ENCODE results near the gene RPL6.
A peak's percentile ranks its signal among the peaks of the same experiment; 100 is the strongest.
"Not testable (repeated sequence)": the region's sequence is repeated elsewhere in the genome, so short reads cannot be mapped to it uniquely, and the experiment has no call there.

The RPL6 gene

GRCh38 chr12:112409064-112409905 is at the start of gene RPL6:
TSS of gene RPL6 (minus strand) at chr12:112409605. CDS start at chr12:112408656, 949 bp downstream.
- H3K4me3 ChIP-seq (ENCODE audit: low read depth, low read length), result peak within 1 kb of the TSS; percentile 99

GRCh38 chr12:112458751-112459150 is 49.3 kb upstream of the RPL6 start:
- H3K4me3 ChIP-seq (ENCODE audit: low read depth, low read length), result no peak overlapping the region

GRCh38 chr12:112458330-112458729 is 48.9 kb upstream of the RPL6 start:
- no peak overlapping the region for H3K4me3 ChIP-seq (ENCODE audit: low read depth, low read length)

GRCh38 chr12:112457142-112457541 is 47.7 kb upstream of the RPL6 start:
- not testable (repeated sequence) for H3K4me3 ChIP-seq (ENCODE audit: low read depth, low read length)

- H3K4me3 ChIP-seq (ENCODE audit: low read depth, low read length), result no peak overlapping the region
Observed at GRCh38 chr12:112456029-112456428, 46.6 kb upstream of the RPL6 start.

GRCh38 chr12:112450725-112451124 is 41.3 kb upstream of the RPL6 start:
- no peak overlapping the region for H3K4me3 ChIP-seq (ENCODE audit: low read depth, low read length)

- H3K4me3 ChIP-seq (ENCODE audit: low read depth, low read length), result not testable (repeated sequence)
Observed at GRCh38 chr12:112448165-112448564, 38.8 kb upstream of the RPL6 start.

GRCh38 chr12:112447106-112447505 is 37.7 kb upstream of the RPL6 start:
- H3K4me3 ChIP-seq (ENCODE audit: low read depth, low read length), result no peak overlapping the region

GRCh38 chr12:112446008-112446725 is 36.8 kb upstream of the RPL6 start:
- H3K4me3 ChIP-seq (ENCODE audit: low read depth, low read length), result no peak overlapping the region

- no peak overlapping the region for H3K4me3 ChIP-seq (ENCODE audit: low read depth, low read length)
Observed at GRCh38 chr12:112443916-112444315, 34.5 kb upstream of the RPL6 start.

GRCh38 chr12:112440653-112441052 is 31.2 kb upstream of the RPL6 start:
- not testable (repeated sequence) for H3K4me3 ChIP-seq (ENCODE audit: low read depth, low read length)

- H3K4me3 ChIP-seq (ENCODE audit: low read depth, low read length), result no peak overlapping the region
Observed at GRCh38 chr12:112439769-112440168, 30.4 kb upstream of the RPL6 start.

- not testable (repeated sequence) for H3K4me3 ChIP-seq (ENCODE audit: low read depth, low read length)
Observed at GRCh38 chr12:112438645-112439044, 29.2 kb upstream of the RPL6 start.

GRCh38 chr12:112433551-112433950 is 24.1 kb upstream of the RPL6 start:
- H3K4me3 ChIP-seq (ENCODE audit: low read depth, low read length), result no peak overlapping the region

- no peak overlapping the region for H3K4me3 ChIP-seq (ENCODE audit: low read depth, low read length)
Observed at GRCh38 chr12:112431965-112432364, 22.6 kb upstream of the RPL6 start.

- no peak overlapping the region for H3K4me3 ChIP-seq (ENCODE audit: low read depth, low read length)
Observed at GRCh38 chr12:112430929-112431328, 21.5 kb upstream of the RPL6 start.

- no peak overlapping the region for H3K4me3 ChIP-seq (ENCODE audit: low read depth, low read length)
Observed at GRCh38 chr12:112427760-112428159, 18.4 kb upstream of the RPL6 start.

GRCh38 chr12:112425582-112426382 is 16.4 kb upstream of the RPL6 start:
- no peak overlapping the region for H3K4me3 ChIP-seq (ENCODE audit: low read depth, low read length)

GRCh38 chr12:112424126-112424525 is 14.7 kb upstream of the RPL6 start:
- H3K4me3 ChIP-seq (ENCODE audit: low read depth, low read length), result no peak overlapping the region

GRCh38 chr12:112422531-112422930 is 13.1 kb upstream of the RPL6 start:
- H3K4me3 ChIP-seq (ENCODE audit: low read depth, low read length), result no peak overlapping the region

GRCh38 chr12:112421363-112421762 is 12.0 kb upstream of the RPL6 start:
- H3K4me3 ChIP-seq (ENCODE audit: low read depth, low read length), result no peak overlapping the region
